ENCODE results near the gene RFK.
A peak's percentile ranks its signal among the peaks of the same experiment; 100 is the strongest.

The RFK gene

GRCh38 chr9:76396597-76396996, 2.4 kb upstream of the RFK start:
- no peak overlapping the region for H3K27ac ChIP-seq
- TF ChIP-seq ZFX (IDR thresholded peaks at IDR 0.05) (no peak), CTCF (conservative IDR thresholded peaks at IDR 0.05) (no peak)

GRCh38 chr9:76396144-76396543, 1.9 kb upstream of the RFK start:
- H3K27ac ChIP-seq, result no peak overlapping the region
- TF ChIP-seq CTCF (conservative IDR thresholded peaks at IDR 0.05) (no peak), ZFX (IDR thresholded peaks at IDR 0.05) (no peak)

GRCh38 chr9:76395381-76395780, 1.2 kb upstream of the RFK start:
- H3K27ac ChIP-seq, result peak overlapping the region; percentile 96
- TF ChIP-seq CTCF (conservative IDR thresholded peaks at IDR 0.05) (no peak), ZFX (IDR thresholded peaks at IDR 0.05) (no peak)

- TF ChIP-seq CTCF (conservative IDR thresholded peaks at IDR 0.05), result no peak
- no peak for TF ChIP-seq ZFX (IDR thresholded peaks at IDR 0.05)
- peak overlapping the region; percentile 96 for H3K27ac ChIP-seq
Measured at GRCh38 chr9:76394960-76395252, 680 bp upstream of the RFK start.

GRCh38 chr9:76390656-76391055, 3.6 kb downstream of the RFK start:
- TF ChIP-seq CTCF (conservative IDR thresholded peaks at IDR 0.05) (no peak), ZFX (IDR thresholded peaks at IDR 0.05) (no peak)
- no peak overlapping the region for H3K27ac ChIP-seq

GRCh38 chr9:76379494-76379893, 14.7 kb downstream of the RFK start:
- TF ChIP-seq CTCF (conservative IDR thresholded peaks at IDR 0.05) (no peak), ZFX (IDR thresholded peaks at IDR 0.05) (no peak)

GRCh38 chr9:76378367-76379073, 15.7 kb downstream of the RFK start:
- H3K27ac ChIP-seq, result no peak overlapping the region
- TF ChIP-seq CTCF (conservative IDR thresholded peaks at IDR 0.05) (no peak), ZFX (IDR thresholded peaks at IDR 0.05) (no peak)

More at GRCh38 chr9:76379494-76379893, 14.7 kb downstream of the RFK start:
- no peak overlapping the region for H3K27ac ChIP-seq

Data from C4-2B (cell line).